Measurements from ENCODE around the gene APOO.
"Not testable (repeated sequence)": the region's sequence is repeated elsewhere in the genome, so short reads cannot be mapped to it uniquely, and the experiment has no call there.

APOO gene

DNA sequence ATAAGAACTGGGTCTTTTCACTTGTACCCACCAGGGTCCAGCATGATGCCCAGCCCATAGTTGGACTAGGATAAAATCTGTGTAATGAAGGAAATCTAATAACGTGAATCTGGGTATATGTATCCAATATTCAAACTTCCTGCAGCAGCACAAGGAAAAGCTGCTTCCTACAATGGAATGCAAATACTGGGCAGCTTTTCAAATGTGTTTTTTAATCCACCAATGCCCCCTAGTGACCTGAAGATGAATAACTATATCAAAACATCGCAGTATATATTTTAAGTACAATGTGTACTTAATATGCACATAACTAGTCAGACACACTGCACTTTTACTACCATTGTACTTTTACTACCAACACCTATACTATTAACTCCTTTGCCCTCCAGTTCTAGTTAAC, 5.3 kb downstream of the APOO start:
- peak; percentile 62 for DNase-seq

DNA sequence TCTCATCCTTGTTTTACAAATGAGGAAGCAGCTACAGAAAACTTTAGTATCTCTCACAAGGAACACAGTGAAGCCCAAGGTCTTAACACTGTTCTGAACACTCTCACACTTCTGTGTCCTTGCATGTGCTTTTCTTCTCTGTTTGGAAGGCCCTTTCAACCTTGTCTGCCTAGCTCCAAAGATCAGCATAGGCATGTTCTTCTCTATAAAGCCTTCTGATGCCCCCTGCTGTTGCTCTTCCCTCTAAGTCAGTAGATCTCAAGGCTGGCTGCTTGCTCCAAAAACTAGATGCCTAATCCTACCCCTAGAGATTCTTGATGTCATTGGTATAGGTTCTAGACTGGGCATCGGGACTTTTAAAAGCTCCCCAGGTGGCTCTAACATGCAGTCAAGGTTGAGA, 5.9 kb downstream of the APOO start:
- peak; percentile 72 for DNase-seq

DNA sequence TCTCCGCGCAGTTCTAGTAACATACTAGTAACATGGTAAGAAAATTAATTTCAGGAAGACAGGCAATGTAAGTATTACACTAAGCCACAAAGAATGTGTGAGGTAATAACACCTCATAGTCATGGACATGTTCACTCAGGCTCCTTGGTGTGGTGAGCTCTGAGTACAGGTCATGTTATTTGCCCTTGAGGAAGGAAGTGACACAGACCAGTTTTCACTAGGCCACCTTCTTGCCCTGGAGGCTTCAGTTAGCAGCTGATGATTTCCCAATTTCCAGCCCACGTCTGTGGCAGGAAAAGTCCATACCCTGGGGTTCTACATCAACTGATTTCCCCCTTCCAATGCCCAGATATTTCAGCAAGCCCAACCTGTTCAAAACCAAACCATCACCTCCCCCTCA, 6.7 kb downstream of the APOO start:
- DNase-seq, result peak; percentile 79

DNA sequence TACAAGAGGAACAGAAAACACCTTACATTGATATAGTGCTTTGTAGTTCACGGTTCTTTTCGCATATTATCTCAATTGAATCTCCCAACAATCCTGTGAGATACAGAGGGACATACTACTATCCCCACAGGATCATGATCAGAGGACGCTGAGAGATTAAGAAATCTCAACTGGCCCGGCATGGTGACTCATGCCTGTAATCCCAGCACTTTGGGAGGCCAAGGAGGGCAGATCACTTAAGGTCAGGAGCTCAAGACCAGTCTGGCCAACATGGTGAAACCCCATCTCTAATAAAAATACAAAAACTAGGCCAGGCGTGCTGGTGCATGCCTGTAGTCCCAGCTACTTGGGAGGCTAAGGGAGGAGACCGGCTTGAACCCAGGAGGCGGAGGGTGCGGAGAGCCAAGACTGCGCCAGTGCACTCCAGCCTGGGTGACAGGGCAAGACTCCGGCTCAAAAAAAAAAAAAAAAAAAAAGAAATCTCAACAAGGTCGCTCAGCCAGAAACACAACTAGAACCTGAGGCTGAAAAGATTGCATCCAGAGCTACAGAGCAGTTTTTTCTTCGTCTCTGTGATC, 7.4 kb downstream of the APOO start:
- no peak for DNase-seq

DNA sequence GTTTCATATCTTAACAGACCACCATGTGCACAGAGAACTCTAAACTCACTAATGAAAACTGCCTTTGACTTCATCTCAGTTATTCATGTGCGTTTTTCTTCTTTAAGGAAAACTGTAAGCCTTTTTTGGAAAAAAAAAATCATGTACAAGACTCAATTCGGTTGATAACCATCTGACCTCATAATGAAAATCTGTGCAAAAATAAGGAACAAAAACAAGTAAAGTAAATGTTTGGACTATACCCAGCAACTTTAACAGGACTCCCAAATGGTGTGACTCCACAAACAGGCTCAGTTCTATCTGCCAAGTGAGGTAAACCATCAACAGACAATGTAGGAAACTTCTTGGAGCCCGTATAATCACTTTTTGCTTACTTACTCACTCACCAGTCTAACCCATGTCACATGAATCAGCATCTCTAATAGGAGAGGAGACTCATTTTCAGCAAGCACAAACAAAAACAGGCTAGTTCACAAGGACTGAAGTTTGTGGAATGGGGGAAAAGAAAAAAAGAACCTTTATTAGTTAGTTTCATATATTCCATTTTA, 9.3 kb downstream of the APOO start:
- DNase-seq, result no peak

DNA sequence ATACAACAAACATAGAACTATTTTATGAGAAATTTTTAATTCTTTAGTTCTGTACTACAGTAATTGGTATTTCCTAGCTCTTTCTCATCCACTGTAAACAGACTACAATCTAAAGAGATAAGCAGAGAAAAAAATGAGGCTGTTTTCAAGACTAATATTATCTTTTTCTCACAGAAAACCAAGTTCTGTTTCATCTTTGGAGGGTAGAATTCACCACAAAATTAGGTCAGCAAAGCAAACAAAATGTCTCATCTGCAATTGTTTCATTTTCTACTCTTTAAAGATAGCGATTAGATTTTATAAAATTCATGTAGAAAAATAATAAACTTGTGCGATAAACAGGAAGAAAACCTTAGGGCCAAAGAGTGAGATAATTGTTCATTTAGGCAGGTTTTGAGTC, 10.8 kb downstream of the APOO start:
- no peak for DNase-seq

DNA sequence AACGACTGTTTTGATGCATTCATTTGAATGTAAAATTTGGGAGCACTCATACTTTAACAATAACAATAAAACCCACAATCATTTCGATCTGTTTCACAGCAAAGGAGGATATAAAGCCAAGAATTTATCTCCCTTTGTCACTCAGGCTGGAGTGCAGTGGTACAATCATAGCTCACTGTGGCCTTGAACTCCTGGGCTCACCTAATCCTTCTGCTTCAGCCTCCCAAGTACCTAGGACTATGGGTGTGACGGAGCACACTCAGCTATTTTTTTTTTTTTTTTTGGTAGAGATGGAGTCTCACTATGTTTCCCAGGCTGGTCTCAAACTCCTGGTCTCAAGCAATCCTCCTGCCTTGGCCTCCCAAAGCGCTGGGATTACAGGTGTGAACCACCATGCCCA, 11.2 kb downstream of the APOO start:
- not testable (repeated sequence) for DNase-seq

DNA sequence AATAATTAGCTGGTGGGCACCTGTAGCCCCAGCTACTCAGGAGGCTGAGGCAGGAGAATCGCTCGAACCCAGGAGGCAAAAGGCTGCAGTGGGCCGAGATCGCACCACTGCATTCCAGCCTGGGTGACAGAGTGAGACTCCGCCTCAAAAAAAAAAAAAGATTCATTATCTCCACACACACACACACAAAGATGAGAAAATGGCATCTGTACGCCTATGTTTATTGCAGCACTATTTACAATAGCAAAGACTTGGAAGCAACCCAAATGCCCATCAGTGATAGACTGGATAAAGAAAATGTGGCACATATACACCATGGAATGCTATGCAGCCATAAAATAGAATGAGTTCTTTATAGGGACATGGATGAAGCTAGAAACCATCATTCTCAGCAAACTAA, 12.7 kb downstream of the APOO start:
- not testable (repeated sequence) for DNase-seq

DNA sequence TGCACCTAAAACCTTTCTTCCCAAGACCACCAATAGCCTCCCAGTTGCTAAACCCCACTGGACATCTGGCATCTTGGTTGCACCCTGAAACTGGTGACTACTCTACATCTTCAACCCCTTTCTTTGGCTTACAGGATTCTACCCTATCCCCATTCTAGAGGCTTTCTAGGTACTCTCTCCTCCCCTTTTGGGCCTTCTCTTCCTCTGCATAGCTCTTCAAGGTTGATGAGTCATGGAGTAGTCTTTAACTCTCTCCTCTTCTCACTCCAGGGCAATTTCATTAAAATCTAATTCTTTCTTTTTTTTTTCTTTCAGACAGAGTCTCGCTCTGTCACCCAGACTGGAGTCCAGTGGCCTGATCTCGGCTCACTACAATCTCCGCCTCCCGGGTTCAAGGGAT, 16.8 kb downstream of the APOO start:
- no peak for DNase-seq

DNA sequence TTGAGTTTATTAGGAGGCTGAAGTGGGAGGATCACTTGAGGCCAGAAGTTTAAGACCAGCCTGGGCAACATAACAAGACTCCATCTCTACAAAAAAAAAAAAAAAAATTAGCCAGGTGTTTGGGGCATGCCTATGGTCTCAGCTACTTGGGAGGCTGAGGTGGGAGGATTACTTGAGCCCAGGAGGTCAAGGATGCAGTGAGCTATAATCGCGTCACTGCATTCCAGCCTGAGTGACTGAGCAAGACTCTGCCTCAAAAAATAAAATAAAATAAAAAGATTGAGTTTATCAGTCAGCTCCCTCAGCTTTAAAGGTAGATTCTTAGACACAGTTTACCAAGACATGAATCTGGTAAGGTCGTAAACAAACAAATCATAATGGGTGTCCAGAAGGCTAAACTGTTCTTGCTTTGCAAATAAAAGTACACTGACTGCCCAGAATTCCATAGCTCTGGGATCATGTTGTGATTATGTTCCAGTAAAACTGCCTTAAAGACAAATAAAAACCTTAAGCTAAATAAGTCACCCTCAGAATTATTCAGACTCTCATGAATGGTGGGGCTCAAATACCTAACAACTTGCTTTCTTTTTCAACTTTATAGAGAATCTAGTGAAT, 18.7 kb downstream of the APOO start:
- DNase-seq, result peak; percentile 30

DNA sequence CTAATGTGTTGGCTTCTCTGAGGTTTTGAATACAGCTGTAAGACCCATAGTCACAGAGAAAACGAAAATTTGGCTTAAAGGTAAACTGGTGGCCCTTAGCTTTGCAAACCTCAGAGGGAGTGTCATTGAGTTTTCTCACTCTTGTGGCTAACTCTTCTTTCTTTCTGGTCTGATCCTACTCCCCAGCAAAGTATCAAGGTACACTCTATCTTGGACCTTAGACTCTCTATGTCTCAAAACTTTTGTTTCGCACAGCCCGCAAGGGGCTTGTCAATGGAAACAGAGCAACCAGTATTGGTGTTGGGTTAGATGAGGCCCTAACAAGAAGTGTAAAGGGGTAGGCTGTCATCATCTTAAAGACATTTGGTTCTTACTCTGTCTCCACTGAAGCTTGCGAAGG, 19.8 kb downstream of the APOO start:
- DNase-seq, result no peak

DNA sequence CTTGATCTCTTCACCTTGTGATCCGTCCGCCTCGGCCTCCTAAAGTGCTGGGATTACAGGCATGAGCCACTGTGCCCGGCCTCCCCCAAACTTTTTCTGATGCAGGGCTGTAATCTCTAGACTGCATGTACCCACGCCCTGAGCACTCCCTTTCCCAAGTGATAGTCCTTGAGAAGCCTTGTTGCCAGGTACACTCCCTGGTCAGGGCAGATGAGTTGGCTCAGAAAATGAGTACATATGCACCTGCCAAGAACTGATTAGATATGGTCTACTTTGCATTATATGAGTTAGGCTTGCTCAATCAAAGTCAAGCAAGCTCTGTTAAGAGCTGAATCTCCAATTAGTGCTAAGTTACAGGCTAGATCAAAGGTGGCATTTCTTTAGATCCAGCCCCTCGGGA, 20.3 kb downstream of the APOO start:
- no peak for DNase-seq

DNA sequence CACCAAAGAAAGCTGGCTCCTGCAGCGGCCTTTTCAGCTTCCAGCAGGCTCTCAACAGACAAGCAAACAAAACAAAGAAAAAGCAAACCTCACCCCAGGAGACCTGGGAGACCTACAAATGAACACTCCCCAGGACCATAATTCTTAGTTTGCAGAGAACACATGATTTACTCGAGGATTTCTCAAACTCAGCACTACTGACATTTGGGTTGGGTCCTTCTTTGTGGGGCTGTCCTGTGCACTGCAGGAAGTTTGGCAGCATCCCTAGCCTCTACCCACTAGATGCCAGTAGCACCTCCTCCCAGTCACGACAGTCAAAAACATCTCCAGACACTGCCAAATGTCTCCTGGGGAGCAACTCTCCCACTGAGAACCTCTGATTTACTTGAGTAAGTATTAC, 21.9 kb downstream of the APOO start:
- DNase-seq, result no peak

DNA sequence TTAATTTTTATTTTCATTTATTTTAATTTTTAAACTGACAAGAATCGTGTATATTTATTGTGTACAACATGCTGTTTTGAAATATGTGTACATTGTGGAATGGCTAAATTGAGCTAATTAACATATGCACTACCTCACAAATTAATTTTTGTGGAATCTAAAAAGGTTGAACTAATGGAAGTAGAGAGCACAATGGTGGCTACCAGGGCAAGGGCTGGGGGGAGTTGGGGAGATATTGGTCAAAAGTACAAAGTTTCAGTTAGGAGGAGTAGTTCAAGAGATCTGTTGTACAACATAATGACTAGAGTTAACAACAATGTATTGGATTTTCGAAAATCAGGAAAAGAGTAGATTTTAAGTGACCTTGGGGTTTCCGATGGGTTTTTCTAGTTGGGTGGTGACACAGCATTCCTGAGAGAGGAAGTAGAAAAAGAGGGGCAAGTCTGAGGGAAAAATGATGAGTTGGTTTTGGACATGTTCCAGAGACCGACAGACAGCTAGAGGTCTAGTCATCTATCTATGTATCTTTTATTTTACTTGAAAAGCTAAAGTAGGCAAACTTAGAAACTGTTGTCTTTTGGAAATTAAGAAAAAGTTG, 23.2 kb downstream of the APOO start:
- DNase-seq, result peak; percentile 80

DNA sequence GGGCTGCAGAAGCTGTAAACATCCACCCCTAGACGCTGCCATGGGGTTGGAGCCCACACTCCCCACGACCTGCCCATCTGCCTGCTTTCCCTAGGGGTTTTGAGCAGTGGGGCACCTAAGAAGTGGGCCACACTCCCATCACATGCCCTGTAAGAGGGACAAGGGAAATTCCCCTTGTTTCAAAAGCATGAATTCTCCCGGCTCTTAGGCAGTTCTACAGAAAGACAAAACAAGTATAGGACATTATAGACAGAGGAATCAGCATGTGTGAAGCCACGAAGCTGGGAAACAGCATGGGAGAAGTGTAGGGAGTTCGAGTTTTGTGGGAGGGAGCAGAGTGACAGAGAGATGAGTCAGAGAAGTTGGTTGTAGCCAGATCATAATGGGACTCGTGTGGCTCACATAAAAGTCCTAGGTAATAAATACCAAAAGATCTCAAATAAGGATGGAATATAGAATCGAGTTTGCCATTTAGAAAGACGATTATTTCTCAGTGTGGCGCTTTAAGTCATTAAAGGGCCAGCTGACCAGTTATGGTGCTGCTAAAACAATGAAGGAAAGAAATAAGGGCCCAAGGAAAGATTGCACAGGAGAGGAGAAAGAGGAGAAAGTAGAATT, 23.9 kb downstream of the APOO start:
- DNase-seq, result peak; percentile 82

DNA sequence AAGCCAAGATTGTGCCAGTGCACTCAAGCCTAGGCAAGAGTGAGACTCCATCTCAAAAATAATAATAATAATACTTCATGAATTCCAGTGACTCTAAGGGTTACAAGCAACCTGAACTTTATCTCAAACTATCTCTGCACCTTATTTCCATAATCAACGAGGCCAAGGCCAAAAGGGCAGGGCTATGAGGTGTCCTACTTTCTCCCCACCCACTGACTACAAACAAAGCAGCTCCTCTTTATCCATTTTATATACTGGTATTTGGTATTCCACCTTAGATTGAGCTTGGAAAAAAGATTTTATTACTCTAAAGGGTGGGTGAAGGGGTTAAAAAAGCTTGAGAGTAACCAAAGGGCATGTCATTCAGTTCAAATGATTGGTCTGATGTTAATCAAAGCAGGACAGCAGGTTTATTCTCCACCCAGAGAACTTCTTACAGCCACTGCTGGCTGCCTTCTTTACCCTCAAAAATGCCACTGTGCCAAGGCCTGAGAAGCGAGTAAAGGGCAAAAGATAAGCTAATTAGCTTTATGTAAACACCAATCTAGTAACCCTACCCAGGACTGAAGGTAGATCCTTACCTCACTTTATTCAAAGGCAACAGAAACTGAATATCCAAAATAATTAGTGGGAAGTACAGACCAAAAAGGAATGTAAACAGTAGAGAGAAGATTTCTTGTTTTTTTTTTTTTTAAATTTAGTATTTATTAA, 28.2 kb downstream of the APOO start:
- DNase-seq, result no peak

DNA sequence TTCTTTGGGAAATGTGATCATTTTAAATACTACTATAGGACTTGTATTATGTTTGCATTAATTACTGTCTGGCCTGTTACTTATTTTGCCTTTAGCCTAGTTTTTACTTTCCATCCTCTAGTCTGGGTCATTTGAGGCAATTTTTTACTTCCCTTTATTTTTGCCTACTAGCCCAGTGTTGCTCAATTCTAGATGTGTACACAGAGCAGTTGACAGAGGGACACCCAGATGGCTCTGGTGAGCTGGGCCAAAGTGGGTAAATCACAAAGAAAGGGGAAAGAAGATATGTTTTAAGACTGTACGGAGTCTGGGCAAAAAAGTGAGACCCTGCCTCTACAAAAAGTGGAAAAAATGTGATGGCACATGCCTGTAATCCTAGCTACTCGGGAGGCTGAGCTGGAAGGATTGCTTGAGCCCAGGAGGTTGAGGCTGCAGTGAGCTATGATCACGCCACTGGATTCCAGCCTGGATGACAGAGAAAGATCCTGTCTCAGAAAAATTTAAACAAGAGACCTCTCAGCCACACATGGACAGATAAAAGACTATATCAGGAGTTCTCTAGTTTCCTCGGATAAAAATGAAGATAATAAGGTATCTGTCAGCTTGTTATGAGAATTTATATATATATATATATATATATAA, 35.7 kb downstream of the APOO start:
- no peak for DNase-seq

DNA sequence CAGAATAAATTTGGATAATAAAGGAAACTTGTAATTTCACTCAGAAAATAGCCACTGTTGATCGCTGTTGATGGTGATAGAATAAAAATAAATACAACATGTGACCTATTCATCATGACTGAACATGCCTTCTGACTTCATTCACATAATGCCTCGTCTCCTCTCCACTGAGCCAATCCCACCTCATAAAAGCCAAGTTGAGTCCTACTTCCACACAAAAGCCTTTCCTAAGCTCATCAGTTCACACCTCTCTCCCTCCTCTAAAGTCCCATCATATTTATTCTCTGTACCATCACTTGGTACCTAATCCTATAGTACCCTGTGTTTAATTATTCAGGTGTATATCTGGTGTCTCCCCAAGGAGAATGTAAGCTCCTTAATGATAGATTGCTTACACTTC, 37.7 kb downstream of the APOO start:
- DNase-seq, result no peak

DNA sequence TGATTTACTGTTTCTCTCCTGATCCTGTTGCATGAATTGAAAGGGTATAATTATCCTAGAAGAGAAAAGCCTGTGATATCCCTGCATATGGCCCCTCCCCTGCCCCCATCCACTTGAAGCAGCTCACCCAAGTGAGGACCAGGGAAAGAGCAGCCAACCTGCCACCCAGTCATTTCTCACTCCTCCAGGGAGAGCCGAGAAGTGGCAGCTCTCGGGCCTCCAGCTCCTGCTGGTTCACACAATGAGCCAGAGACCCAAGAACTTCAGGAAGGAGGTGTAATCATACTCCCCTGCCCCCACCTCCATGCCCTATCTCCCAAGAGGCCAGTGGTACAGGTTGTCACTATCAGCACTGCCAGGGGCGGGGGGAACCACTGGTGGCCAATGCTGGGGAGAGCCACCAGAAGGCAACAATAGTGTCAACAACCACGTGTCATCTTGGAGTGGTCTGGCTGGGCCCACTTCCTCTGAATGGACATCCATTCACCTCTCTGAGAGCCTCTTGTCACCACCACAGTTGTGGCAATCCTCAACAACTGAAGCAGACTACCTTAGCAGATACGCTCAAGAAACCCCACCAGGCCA, 42.9 kb downstream of the APOO start:
- no peak for DNase-seq

DNA sequence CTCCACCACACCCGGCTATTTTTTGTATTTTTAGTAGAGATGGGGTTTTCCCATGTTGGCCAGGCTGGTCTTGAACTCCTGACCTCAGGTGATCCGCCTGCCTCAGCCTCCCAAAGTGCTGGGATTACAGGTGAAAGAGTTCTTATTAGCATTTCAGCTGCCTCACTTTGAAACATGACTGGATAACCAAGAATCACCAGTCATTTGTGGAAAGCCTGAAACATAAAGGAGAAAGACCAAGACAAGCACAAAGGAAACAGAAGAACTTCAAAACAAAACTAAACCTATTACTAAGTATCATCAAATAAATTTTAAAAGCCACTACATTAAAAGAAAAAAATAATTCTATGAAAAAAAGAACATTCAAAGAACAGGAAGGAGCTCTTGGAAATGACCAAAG, 45.8 kb downstream of the APOO start:
- not testable (repeated sequence) for DNase-seq

DNA sequence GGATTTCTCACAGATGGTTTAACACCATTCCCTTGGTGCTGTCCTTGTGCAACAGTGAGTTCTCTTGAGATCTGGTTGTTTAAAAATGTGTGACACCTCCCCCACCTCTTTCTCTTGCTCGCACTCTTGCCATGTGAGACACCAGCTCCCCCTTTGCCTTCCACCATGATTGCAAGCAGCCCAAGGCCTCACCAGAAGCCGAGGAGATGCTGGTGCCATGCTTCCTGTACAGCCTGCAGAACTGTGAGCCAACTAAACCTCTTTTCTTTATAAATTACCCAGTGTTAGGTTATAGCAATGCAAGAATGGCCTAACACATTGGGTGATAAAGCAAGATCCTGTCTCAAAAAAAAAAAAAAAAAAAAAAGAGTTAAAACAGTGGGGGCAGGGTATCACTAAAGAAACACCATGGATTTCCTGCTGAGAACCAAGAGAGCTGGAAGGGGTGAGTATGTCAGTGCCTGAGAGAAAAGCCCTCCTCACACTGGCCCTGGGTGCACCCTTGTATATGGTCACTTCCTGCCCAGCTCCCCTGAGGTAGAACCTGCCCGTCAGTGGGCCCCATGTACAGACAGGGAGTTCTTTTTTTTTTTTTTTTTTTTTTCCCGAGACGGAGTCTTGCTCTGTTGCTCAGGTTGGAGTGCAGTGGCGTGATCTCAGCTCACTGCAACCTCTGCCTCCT, 46.4 kb downstream of the APOO start:
- DNase-seq, result no peak

DNA sequence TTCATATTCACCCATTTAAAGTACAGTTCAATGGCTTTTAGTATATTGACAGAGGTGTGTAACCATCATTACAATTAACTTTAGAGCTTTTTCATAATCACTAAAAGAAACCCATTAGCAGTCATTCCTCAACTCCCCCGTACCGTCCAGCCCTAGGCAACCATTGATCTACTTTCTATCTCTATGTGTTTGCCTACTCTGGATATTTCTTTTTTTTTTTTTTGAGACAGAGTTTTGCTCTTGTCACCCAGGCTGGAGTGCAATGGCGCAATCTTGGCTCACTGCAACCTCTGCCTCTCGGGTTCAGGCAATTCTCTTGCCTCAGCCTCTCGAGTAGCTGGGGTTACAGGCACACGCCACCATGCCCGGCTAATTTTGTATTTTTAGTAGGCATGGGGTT, 48.5 kb downstream of the APOO start:
- DNase-seq, result not testable (repeated sequence)
